ENCODE results near the gene ZFP82.

The ZFP82 gene

GRCh38 chr19:36421749-36422481 lies 3.5 kb upstream of the ZFP82 start:
- Histone ChIP-seq H3K27ac (peak overlapping the region in 1 of 2 donors; percentile 65), H3K4me3 (peak overlapping the region; percentile 67)
- no peak for TF ChIP-seq CTCF (IDR thresholded peaks at IDR 0.05)
- no peak for DNase-seq (ENCODE audit: low spot score)

GRCh38 chr19:36420961-36421748 lies 2.7 kb upstream of the ZFP82 start:
- H3K27ac ChIP-seq = peak overlapping the region; percentile 1 to 65
- TF ChIP-seq CTCF (IDR thresholded peaks at IDR 0.05) = no peak
- peak; percentile 71 for DNase-seq (ENCODE audit: low spot score)
- peak overlapping the region; percentile 67 for H3K4me3 ChIP-seq

- peak overlapping the region; percentile 85 to 92 for H3K27ac ChIP-seq
- DNase-seq (ENCODE audit: low spot score) = peak; percentile 66
- H3K4me3 ChIP-seq = peak overlapping the region; percentile 83
- TF ChIP-seq CTCF (IDR thresholded peaks at IDR 0.05) = no peak
Observed at GRCh38 chr19:36417752-36418286, 625 bp downstream of the ZFP82 start.

GRCh38 chr19:36409841-36410240 lies 8.6 kb downstream of the ZFP82 start:
- H3K4me3 ChIP-seq = no peak overlapping the region
- TF ChIP-seq CTCF (IDR thresholded peaks at IDR 0.05) = no peak
- DNase-seq (ENCODE audit: low spot score) = no peak
- no peak overlapping the region for H3K27ac ChIP-seq

GRCh38 chr19:36408101-36408500 lies 10.3 kb downstream of the ZFP82 start:
- Histone ChIP-seq H3K4me3 (no peak overlapping the region), H3K27ac (no peak overlapping the region)
- no peak for TF ChIP-seq CTCF (IDR thresholded peaks at IDR 0.05)
- no peak for DNase-seq (ENCODE audit: low spot score)

GRCh38 chr19:36404498-36404897 lies 13.9 kb downstream of the ZFP82 start:
- DNase-seq (ENCODE audit: low spot score) = no peak
- Histone ChIP-seq H3K4me3 (no peak overlapping the region), H3K27ac (no peak overlapping the region)
- TF ChIP-seq CTCF (IDR thresholded peaks at IDR 0.05) = no peak

Measured in coronary artery (tissue), 2 donors.